ENCODE results near the gene HOXC9. TPM values are rescaled to one million over a fixed set of nuclear protein-coding genes. Genes with fewer than 3 reads are reported as not detected.

The HOXC9 gene
- total RNA-seq, 1 experiment from 2014 or later, result 11.3 TPM

DNA sequence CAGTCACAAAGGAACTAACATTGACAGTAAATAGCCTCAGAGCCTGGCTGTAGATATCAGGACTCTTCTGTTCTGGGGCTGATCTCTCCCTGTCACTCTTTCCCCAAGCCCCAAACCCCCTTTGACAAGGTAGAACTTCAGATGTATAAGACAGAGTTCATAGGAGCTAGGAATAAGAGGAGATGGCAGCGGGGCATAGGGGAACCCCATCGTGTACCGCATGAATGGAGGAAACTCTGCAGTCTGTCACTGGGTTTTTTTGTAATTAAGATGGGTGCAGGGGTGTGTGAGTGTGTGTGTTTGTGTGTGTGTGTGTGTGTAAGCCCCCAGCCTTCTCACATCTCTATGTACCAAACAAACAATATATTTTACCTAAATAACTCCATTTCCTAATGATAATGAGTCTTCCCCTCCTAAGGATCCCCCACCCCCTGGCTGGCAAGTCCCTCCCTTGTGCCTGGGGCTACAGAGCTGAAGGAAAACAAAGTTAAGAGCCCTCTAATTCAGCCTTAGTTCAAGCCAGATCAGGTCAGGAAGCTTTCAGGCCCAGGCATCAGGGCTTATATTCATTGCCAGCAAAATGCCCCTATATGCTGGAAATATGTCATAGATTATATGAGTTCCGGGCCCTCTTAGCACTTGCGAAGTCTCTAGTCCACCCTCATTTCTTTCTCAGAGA lies 44.6 kb downstream of the HOXC9 start:
- H4K20me1 ChIP-seq (ENCODE audit: insufficient read depth), result no peaks in the 10 kb centered on the region
- no peaks in the 10 kb centered on the region for H3K9me3 ChIP-seq (ENCODE audit: control insufficient read depth in 1 of 2, insufficient read depth in 1 of 2, low read depth in 1 of 2, low read length in 2 of 2)
- no peaks in the 10 kb centered on the region for H3K79me2 ChIP-seq (ENCODE audit: insufficient read depth, low read length)
- TF ChIP-seq FOSL1 (IDR thresholded peaks at IDR 0.05; ENCODE audit: low read depth) (no peak), EZH2 (IDR thresholded peaks at IDR 0.05) (no peak), SIN3A (IDR thresholded peaks at IDR 0.05; ENCODE audit: low read depth) (no peak), ZNF274 (IDR thresholded peaks at IDR 0.05; ENCODE audit: low read depth, low read length) (no peak)
- TF ChIP-seq, protein P1, sequence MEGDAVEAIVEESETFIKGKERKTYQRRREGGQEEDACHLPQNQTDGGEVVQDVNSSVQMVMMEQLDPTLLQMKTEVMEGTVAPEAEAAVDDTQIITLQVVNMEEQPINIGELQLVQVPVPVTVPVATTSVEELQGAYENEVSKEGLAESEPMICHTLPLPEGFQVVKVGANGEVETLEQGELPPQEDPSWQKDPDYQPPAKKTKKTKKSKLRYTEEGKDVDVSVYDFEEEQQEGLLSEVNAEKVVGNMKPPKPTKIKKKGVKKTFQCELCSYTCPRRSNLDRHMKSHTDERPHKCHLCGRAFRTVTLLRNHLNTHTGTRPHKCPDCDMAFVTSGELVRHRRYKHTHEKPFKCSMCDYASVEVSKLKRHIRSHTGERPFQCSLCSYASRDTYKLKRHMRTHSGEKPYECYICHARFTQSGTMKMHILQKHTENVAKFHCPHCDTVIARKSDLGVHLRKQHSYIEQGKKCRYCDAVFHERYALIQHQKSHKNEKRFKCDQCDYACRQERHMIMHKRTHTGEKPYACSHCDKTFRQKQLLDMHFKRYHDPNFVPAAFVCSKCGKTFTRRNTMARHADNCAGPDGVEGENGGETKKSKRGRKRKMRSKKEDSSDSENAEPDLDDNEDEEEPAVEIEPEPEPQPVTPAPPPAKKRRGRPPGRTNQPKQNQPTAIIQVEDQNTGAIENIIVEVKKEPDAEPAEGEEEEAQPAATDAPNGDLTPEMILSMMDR (IDR thresholded peaks at IDR 0.05 in 2 of 3, conservative IDR thresholded peaks at IDR 0.05 in 1 of 3; ENCODE audit: borderline replicate concordance in 1 of 3, insufficient read depth in 1 of 3, low read depth in 2 of 3, low read length in 2 of 3), result no peak
- no peaks in the 10 kb centered on the region for H3K36me3 ChIP-seq (ENCODE audit: control insufficient read depth in 1 of 2, insufficient read depth in 2 of 2, low read length in 2 of 2)
- intact Hi-C loops (cut with micrococcal nuclease), result no loop called here
- H3K4me3 ChIP-seq (replicated peaks in 1 of 2; ENCODE audit: low read depth in 1 of 2, low read length in 2 of 2), result no peak overlapping the region
- RAD21 ChIA-PET (ENCODE audit: low non-redundant PET in 1 of 2, low total read pairs in 2 of 2, uncharacterized antibody in 2 of 2, unreplicated experiment in 2 of 2), result no interaction called here
- BruUV-seq (replicated peaks), result no TSS peak
- CTCF ChIA-PET, result interaction anchor here (1.0 kb wide), 1 partner anchor 27 kb away, joined by 3 read pairs; no protein-coding TSS in a partner anchor
- no peak overlapping the region for H3K9ac ChIP-seq (ENCODE audit: low read length)
- DNase-seq (ENCODE audit: low read depth, low spot score) (no peak), ATAC-seq (no peak)
- no peaks in the 10 kb centered on the region for H3K27me3 ChIP-seq (ENCODE audit: insufficient read depth, low read length)
- peaks cover 0 to 3% of the 10 kb centered on the region in 2 experiments; a peak in 1 of 4 replicates for H3K4me1 ChIP-seq (ENCODE audit: control insufficient read depth in 1 of 2, insufficient read depth in 2 of 2, low read length in 2 of 2)
- no peaks in the 10 kb centered on the region for H3K9me2 ChIP-seq (ENCODE audit: insufficient read depth)
- H2AFZ ChIP-seq (ENCODE audit: low read depth, low read length, poor library complexity, severe bottlenecking), result no peak overlapping the region
- H3K27ac ChIP-seq (ENCODE audit: low read depth, low read length), result no peak overlapping the region
- H3K4me2 ChIP-seq (ENCODE audit: low read length), result no peak overlapping the region
- POLR2A ChIA-PET, result no interaction called here

DNA sequence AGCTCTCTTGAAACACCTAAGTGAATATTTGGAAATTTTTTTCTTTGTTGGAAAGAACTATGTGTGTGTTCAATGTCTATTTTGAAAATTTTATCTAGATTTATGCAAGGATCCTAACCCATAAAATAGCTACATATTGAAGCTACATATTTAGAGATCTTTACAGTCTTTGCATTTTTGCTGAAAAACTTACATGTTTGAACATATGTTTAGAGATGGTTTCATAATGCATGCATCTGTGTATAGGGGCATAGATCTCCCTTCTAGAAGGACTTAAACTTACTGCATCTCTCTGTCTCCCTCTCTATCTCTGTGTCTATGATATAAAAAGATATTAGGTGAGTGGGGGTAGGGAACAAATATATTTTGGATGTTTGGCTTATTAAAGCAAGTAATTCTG lies 45.4 kb downstream of the HOXC9 start:
- H3K4me1 ChIP-seq (ENCODE audit: control insufficient read depth in 1 of 2, insufficient read depth in 2 of 2, low read length in 2 of 2), result peaks cover 0 to under 1% of the 10 kb centered on the region in 2 experiments; a peak in 1 of 4 replicates
- RAD21 ChIA-PET (ENCODE audit: low non-redundant PET in 1 of 2, low total read pairs in 2 of 2, uncharacterized antibody in 2 of 2, unreplicated experiment in 2 of 2), result no interaction called here
- POLR2A ChIA-PET, result no interaction called here
- H3K36me3 ChIP-seq (ENCODE audit: control insufficient read depth in 1 of 2, insufficient read depth in 2 of 2, low read length in 2 of 2), result no peaks in the 10 kb centered on the region
- no peak overlapping the region for H3K9ac ChIP-seq (ENCODE audit: low read length)
- no peaks in the 10 kb centered on the region for H3K9me2 ChIP-seq (ENCODE audit: insufficient read depth)
- no peak overlapping the region for H2AFZ ChIP-seq (ENCODE audit: low read depth, low read length, poor library complexity, severe bottlenecking)
- CTCF ChIA-PET, result interaction anchor here (1.0 kb wide), 1 partner anchor 28 kb away, joined by 3 read pairs; no protein-coding TSS in a partner anchor
- no peak for DNase-seq (ENCODE audit: low read depth, low spot score)
- H3K4me3 ChIP-seq (replicated peaks in 1 of 2; ENCODE audit: low read depth in 1 of 2, low read length in 2 of 2), result no peak overlapping the region
- no peak for TF ChIP-seq ZNF274 (IDR thresholded peaks at IDR 0.05; ENCODE audit: low read depth, low read length)
- TF ChIP-seq, protein P2, sequence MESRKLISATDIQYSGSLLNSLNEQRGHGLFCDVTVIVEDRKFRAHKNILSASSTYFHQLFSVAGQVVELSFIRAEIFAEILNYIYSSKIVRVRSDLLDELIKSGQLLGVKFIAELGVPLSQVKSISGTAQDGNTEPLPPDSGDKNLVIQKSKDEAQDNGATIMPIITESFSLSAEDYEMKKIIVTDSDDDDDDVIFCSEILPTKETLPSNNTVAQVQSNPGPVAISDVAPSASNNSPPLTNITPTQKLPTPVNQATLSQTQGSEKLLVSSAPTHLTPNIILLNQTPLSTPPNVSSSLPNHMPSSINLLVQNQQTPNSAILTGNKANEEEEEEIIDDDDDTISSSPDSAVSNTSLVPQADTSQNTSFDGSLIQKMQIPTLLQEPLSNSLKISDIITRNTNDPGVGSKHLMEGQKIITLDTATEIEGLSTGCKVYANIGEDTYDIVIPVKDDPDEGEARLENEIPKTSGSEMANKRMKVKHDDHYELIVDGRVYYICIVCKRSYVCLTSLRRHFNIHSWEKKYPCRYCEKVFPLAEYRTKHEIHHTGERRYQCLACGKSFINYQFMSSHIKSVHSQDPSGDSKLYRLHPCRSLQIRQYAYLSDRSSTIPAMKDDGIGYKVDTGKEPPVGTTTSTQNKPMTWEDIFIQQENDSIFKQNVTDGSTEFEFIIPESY (IDR thresholded peaks at IDR 0.05; ENCODE audit: extremely low read depth, insufficient replicate concordance, low read length), result no peak
- TF ChIP-seq TCF7L2 (IDR thresholded peaks at IDR 0.05; ENCODE audit: borderline replicate concordance, extremely low read depth, insufficient read depth, insufficient read length), result no peak
- no peak for TF ChIP-seq YY1 (IDR thresholded peaks at IDR 0.05; ENCODE audit: extremely low read depth, insufficient replicate concordance, low read depth, low read length)
- no peak for TF ChIP-seq SP1 (IDR thresholded peaks at IDR 0.05; ENCODE audit: low read depth)
- no peaks in the 10 kb centered on the region for H3K9me3 ChIP-seq (ENCODE audit: control insufficient read depth in 1 of 2, insufficient read depth in 1 of 2, low read depth in 1 of 2, low read length in 2 of 2)
- intact Hi-C loops (cut with micrococcal nuclease), result no loop called here
- no peak overlapping the region for H3K27ac ChIP-seq (ENCODE audit: low read depth, low read length)
- BruUV-seq (replicated peaks), result no TSS peak
- no peaks in the 10 kb centered on the region for H3K27me3 ChIP-seq (ENCODE audit: insufficient read depth, low read length)
- no peak overlapping the region for H3K4me2 ChIP-seq (ENCODE audit: low read length)
- H4K20me1 ChIP-seq (ENCODE audit: insufficient read depth), result no peaks in the 10 kb centered on the region
- no peak for ATAC-seq
- no peaks in the 10 kb centered on the region for H3K79me2 ChIP-seq (ENCODE audit: insufficient read depth, low read length)

Data from HCT116 (cell line).